GM19023 (cell line): Measurements from ENCODE around the gene FTO.
"Not testable (repeated sequence)": the region's sequence is repeated elsewhere in the genome, so short reads cannot be mapped to it uniquely, and the experiment has no call there.

Experiments used
- ATAC-seq: cut with Tn5 transposase; IDR thresholded peaks from one replicate; pipeline ENCODE4 v1.9.1; 2021; ENCODE audit warnings: mild to moderate bottlenecking, moderate library complexity; ENCODE audit not compliant: unreplicated experiment

FTO gene

GRCh38 chr16:53703590-53704444, at the start of gene FTO, which contains the start of gene RPGRIP1L:
FTO (plus strand) TSS chr16:53704156.
RPGRIP1L (minus strand) TSS chr16:53703859; CDS start chr16:53700723, 3,136 bp downstream.
- ATAC-seq = peak; percentile 99

- no peak for ATAC-seq
Observed at GRCh38 chr16:53654946-53655345, 49.0 kb upstream of the FTO start.

- no peak for ATAC-seq
Observed at GRCh38 chr16:53662072-53662471, 41.9 kb upstream of the FTO start.

GRCh38 chr16:53664724-53665345, 39.1 kb upstream of the FTO start:
- no peak for ATAC-seq

GRCh38 chr16:53666786-53667415, 37.1 kb upstream of the FTO start:
- ATAC-seq = no peak

- no peak for ATAC-seq
Observed at GRCh38 chr16:53668869-53669268, 35.1 kb upstream of the FTO start.

- no peak for ATAC-seq
Observed at GRCh38 chr16:53672461-53672860, 31.5 kb upstream of the FTO start.

- ATAC-seq = no peak
Observed at GRCh38 chr16:53673189-53673588, 30.8 kb upstream of the FTO start.

- no peak for ATAC-seq
Observed at GRCh38 chr16:53678155-53678554, 25.8 kb upstream of the FTO start.

- no peak for ATAC-seq
Observed at GRCh38 chr16:53678756-53679343, 25.1 kb upstream of the FTO start.

- ATAC-seq = no peak
Observed at GRCh38 chr16:53680756-53681155, 23.2 kb upstream of the FTO start.

- no peak for ATAC-seq
Observed at GRCh38 chr16:53681354-53681753, 22.6 kb upstream of the FTO start.

GRCh38 chr16:53685334-53685733, 18.6 kb upstream of the FTO start:
- ATAC-seq = not testable (repeated sequence)

GRCh38 chr16:53686710-53687109, 17.2 kb upstream of the FTO start:
- ATAC-seq = no peak

GRCh38 chr16:53689636-53690035, 14.3 kb upstream of the FTO start:
- ATAC-seq = no peak

- no peak for ATAC-seq
Observed at GRCh38 chr16:53690771-53691170, 13.2 kb upstream of the FTO start.

- no peak for ATAC-seq
Observed at GRCh38 chr16:53692146-53692545, 11.8 kb upstream of the FTO start.

GRCh38 chr16:53693320-53693719, 10.6 kb upstream of the FTO start:
- no peak for ATAC-seq

- no peak for ATAC-seq
Observed at GRCh38 chr16:53695070-53695469, 8.9 kb upstream of the FTO start.

- ATAC-seq = not testable (repeated sequence)
Observed at GRCh38 chr16:53698271-53698670, 5.7 kb upstream of the FTO start.

GRCh38 chr16:53704445-53704813, 473 bp downstream of the FTO start:
- no peak for ATAC-seq
